IMR-90 (cell line): ENCODE measurements around the gene ERC2. TPM values are rescaled to one million over a fixed set of nuclear protein-coding genes. Genes with fewer than 3 reads are reported as not detected.

Source experiments
- ATAC-seq: fragments of 200-7000 bp; cut with Tn5 transposase; 2 replicates; pipeline ENCODE4 v1.9.1; 2020; ENCODE audit warnings: low read depth, mild to moderate bottlenecking, moderate library complexity
- BruUV-seq: library from RNA; stranded (reverse); fragments of 400-500 nt; replicated peaks from 2 replicates; lab custom pipeline; 2021; lab: Mats Ljungman, UMichigan
- CTCF ChIA-PET: fragments of 300-600 bp; formaldehyde crosslinking; extraction: SDS; loops from one replicate; lab custom pipeline; 2021; ENCODE audit warnings: antibody characterized with exemption; lab: Yijun Ruan, JAX
- POLR2A ChIA-PET: fragments of 300-600 bp; sonication (Branson Sonifier 250); formaldehyde crosslinking; loops from one replicate; lab custom pipeline; 2022; ENCODE audit warnings: antibody characterized with exemption; ENCODE audit not compliant: unreplicated experiment; lab: Charles Lee
- DNase-seq: peaks from one replicate; pipeline ENCODE4 v3.0.0; 2013
- H2AFZ ChIP-seq: replicated peaks from 2 replicates; pipeline ENCODE3; 2013; ENCODE audit warnings: low read length, mild to moderate bottlenecking; ENCODE audit not compliant: poor library complexity
- H2AK5ac ChIP-seq: 2 replicates; pipeline ENCODE4 v1.6.1; 2013; ENCODE audit warnings: low read depth, low read length, inconsistent platforms
- H2AK9ac ChIP-seq: replicated peaks from 2 replicates; pipeline ENCODE3; 2013; ENCODE audit warnings: mild to moderate bottlenecking, low read depth, low read length, moderate library complexity; ENCODE audit not compliant: poor library complexity
- H2BK120ac ChIP-seq: 2 replicates; pipeline ENCODE4 v1.6.1; 2013; ENCODE audit warnings: low read depth, low read length, inconsistent platforms
- H2BK15ac ChIP-seq: 3 replicates; pipeline ENCODE4 v1.6.1; 2013; ENCODE audit warnings: low read depth, low read length, inconsistent platforms
- H2BK20ac ChIP-seq: 2 replicates; pipeline ENCODE4 v1.6.1; 2013; ENCODE audit warnings: low read depth, mild to moderate bottlenecking, inconsistent platforms, low read length, moderate library complexity
- H2BK5ac ChIP-seq: 2 replicates; pipeline ENCODE4 v1.6.1; 2013; ENCODE audit warnings: mild to moderate bottlenecking, low read depth, low read length, inconsistent platforms; ENCODE audit not compliant: poor library complexity, severe bottlenecking
- H3K14ac ChIP-seq: replicated peaks from 2 replicates; pipeline ENCODE4 v1.6.1; 2013; ENCODE audit warnings: low read depth, low read length, inconsistent platforms
- H3K18ac ChIP-seq: 2 replicates; pipeline ENCODE4 v1.6.1; 2013; ENCODE audit warnings: low read depth, low read length, control low read depth
- H3K23ac ChIP-seq: 2 replicates; pipeline ENCODE4 v1.6.1; 2013; ENCODE audit warnings: low read depth, low read length, inconsistent platforms
- H3K27ac ChIP-seq: 2 replicates; pipeline ENCODE4 v1.5.1; 2013; ENCODE audit warnings: mild to moderate bottlenecking, control low read depth, low read length; ENCODE audit not compliant: insufficient read depth
- H3K27me3 ChIP-seq: 2 replicates; pipeline ENCODE4 v1.6.1; 2013; ENCODE audit warnings: low read length; ENCODE audit not compliant: control insufficient read depth, insufficient read depth
- H3K36me3 ChIP-seq: 2 replicates; pipeline ENCODE4 v1.6.1; 2013; ENCODE audit warnings: low read length, mixed read lengths; ENCODE audit not compliant: control insufficient read depth, insufficient read depth
- H3K4ac ChIP-seq: 2 replicates; pipeline ENCODE4 v1.6.1; 2013; ENCODE audit warnings: low read depth, low read length, inconsistent platforms
- H3K4me1 ChIP-seq: 2 replicates; pipeline ENCODE4 v1.6.1; 2013; ENCODE audit warnings: low read length, mixed read lengths; ENCODE audit not compliant: control insufficient read depth, insufficient read depth
- H3K4me2 ChIP-seq: 2 replicates; pipeline ENCODE4 v1.6.1; 2013; ENCODE audit warnings: low read depth, mild to moderate bottlenecking, control low read depth, low read length, moderate library complexity
- H3K4me3 ChIP-seq: 2 replicates; pipeline ENCODE4 v1.5.1; 2013; ENCODE audit warnings: low read depth, mild to moderate bottlenecking, control low read depth, low read length, moderate library complexity; ENCODE audit not compliant: insufficient read depth
- H3K56ac ChIP-seq: 2 replicates; pipeline ENCODE4 v1.6.1; 2013; ENCODE audit warnings: low read length, inconsistent platforms; ENCODE audit not compliant: insufficient read depth; ENCODE audit errors: extremely low read depth
- H3K79me1 ChIP-seq, 2 experiments: 2 replicates each; pipeline ENCODE4 v1.6.1; 2013; ENCODE audit warnings: low read length in 2 of 2, inconsistent platforms in 1 of 2, low read depth in 1 of 2
- H3K9ac ChIP-seq: 2 replicates; pipeline ENCODE4 v1.6.1; 2013; ENCODE audit warnings: low read depth, low read length, control low read depth
- H3K9me1 ChIP-seq: 2 replicates; pipeline ENCODE4 v1.6.1; 2013; ENCODE audit warnings: low read length, inconsistent platforms; ENCODE audit not compliant: insufficient read depth
- H3K9me3 ChIP-seq: 2 replicates; pipeline ENCODE4 v1.6.1; 2013; ENCODE audit warnings: low read length; ENCODE audit not compliant: control insufficient read depth, insufficient read depth
- H4K20me1 ChIP-seq: 2 replicates; pipeline ENCODE4 v1.6.1; 2013; ENCODE audit warnings: low read length, inconsistent platforms; ENCODE audit not compliant: insufficient read depth
- H4K5ac ChIP-seq: 2 replicates; pipeline ENCODE4 v1.6.1; 2013; ENCODE audit warnings: mild to moderate bottlenecking, low read depth, low read length, control low read depth
- H4K8ac ChIP-seq, 2 experiments: 2 replicates each; pipeline ENCODE4 v1.6.1; 2013; ENCODE audit warnings: low read depth in 2 of 2, low read length in 2 of 2, control low read depth in 1 of 2, inconsistent platforms in 1 of 2
- H4K91ac ChIP-seq: 2 replicates; pipeline ENCODE4 v1.6.1; 2013; ENCODE audit warnings: low read depth, low read length, inconsistent platforms; ENCODE audit not compliant: insufficient read depth
- BHLHE40 ChIP-seq: fragments of 150-350 bp; IDR thresholded peaks from 2 replicates; pipeline ENCODE4 v1.6.1; 2016; ENCODE audit warnings: mild to moderate bottlenecking, low read depth, low read length
- CEBPB ChIP-seq: IDR thresholded peaks from 2 replicates; pipeline ENCODE4 v1.6.1; 2012; ENCODE audit warnings: low read depth, low read length, improper control_type of control experiment
- CHD1 ChIP-seq: IDR thresholded peaks from 2 replicates; pipeline ENCODE4 v1.6.1; 2012; ENCODE audit warnings: low read depth, low read length, improper control_type of control experiment
- FOS ChIP-seq: fragments of 150-350 bp; IDR thresholded peaks from 2 replicates; pipeline ENCODE4 v1.6.1; 2016; ENCODE audit warnings: low read depth, low read length
- MAFK ChIP-seq: IDR thresholded peaks from 2 replicates; pipeline ENCODE4 v1.6.1; 2012; ENCODE audit warnings: low read depth, low read length, improper control_type of control experiment
- MAZ ChIP-seq: IDR thresholded peaks from 2 replicates; pipeline ENCODE4 v1.6.1; 2012; ENCODE audit warnings: low read depth, mild to moderate bottlenecking, low read length, improper control_type of control experiment, moderate library complexity, borderline replicate concordance
- MXI1 ChIP-seq: IDR thresholded peaks from 2 replicates; pipeline ENCODE4 v1.6.1; 2012; ENCODE audit warnings: low read depth, mild to moderate bottlenecking, low read length, moderate library complexity, borderline replicate concordance
- NFE2L2 ChIP-seq: fragments of 150-350 bp; IDR thresholded peaks from 2 replicates; pipeline ENCODE4 v1.6.1; 2016; ENCODE audit warnings: low read depth, mild to moderate bottlenecking, low read length
- POLR2A ChIP-seq: IDR thresholded peaks from 2 replicates; pipeline ENCODE4 v1.6.1; 2012; ENCODE audit warnings: mild to moderate bottlenecking, low read depth, low read length
- RAD21 ChIP-seq: IDR thresholded peaks from 2 replicates; pipeline ENCODE4 v1.6.1; 2012; ENCODE audit warnings: low read length, improper control_type of control experiment
- RCOR1 ChIP-seq: IDR thresholded peaks from 2 replicates; pipeline ENCODE4 v1.6.1; 2012; ENCODE audit warnings: mild to moderate bottlenecking, low read length, improper control_type of control experiment; ENCODE audit not compliant: insufficient replicate concordance
- RFX5 ChIP-seq: IDR thresholded peaks from 2 replicates; pipeline ENCODE4 v1.8.0; 2012; ENCODE audit warnings: low read depth, mild to moderate bottlenecking, low read length, moderate library complexity
- SMC3 ChIP-seq: fragments of 150-350 bp; IDR thresholded peaks from 2 replicates; pipeline ENCODE4 v1.6.1; 2016; ENCODE audit warnings: low read depth, mild to moderate bottlenecking, antibody characterized with exemption, low read length, moderate library complexity
- WGBS, 2 experiments: methylation state at CpG; one replicate each; pipeline versions ENCODE4 v1.1.5 to v1.1.7; 2013; ENCODE audit warnings: missing lambda C conversion rate in 2 of 2; ENCODE audit not compliant: insufficient read length in 1 of 2; ENCODE audit errors: extremely low coverage in 2 of 2; 5-methylcytosine and 5-hydroxymethylcytosine counted together
- dilution Hi-C: fragments of 300-500 bp; cut with HindIII; formaldehyde crosslinking; loops from one replicate; pipeline ENCODE4 v1.14.3; 2018; ENCODE audit warnings: low sequenced_read_pairs; ENCODE audit not compliant: unreplicated experiment
- in situ Hi-C: fragments of 300-500 bp; cut with MboI; formaldehyde crosslinking; loops from 3 replicates; pipeline ENCODE4 v1.14.3; 2019; ENCODE audit warnings: low sequenced_read_pairs, inconsistent platforms, mixed read lengths
- intact Hi-C: fragments of 100-400 bp; cut with micrococcal nuclease; formaldehyde crosslinking; loops from 2 replicates; pipeline ENCODE4 v1.10.0; 2022
- polyA plus RNA-seq, 3 experiments: library from polyadenylated mRNA; depleted of rRNA; stranded (reverse); fragments of >200 nt; gene quantifications; 2 replicates each; pipeline ENCODE4 v1.2.3, GENCODE V29; 2012; ENCODE audit warnings: low replicate concordance in 1 of 3
- total RNA-seq: library from RNA; depleted of rRNA; stranded (reverse); fragments of >200 nt; gene quantifications from 2 replicates; pipeline ENCODE4 v1.2.3, GENCODE V29; 2012
- TF ChIP-seq, protein P1 (sequence below): fragments of 150-350 bp; IDR thresholded peaks from 2 replicates; pipeline ENCODE4 v1.6.1; 2016; ENCODE audit warnings: low read depth, mild to moderate bottlenecking, low read length, moderate library complexity, borderline replicate concordance
- TF ChIP-seq, protein P2 (sequence below): conservative IDR thresholded peaks from 2 replicates; pipeline ENCODE4 v1.5.1; 2012; ENCODE audit warnings: mild to moderate bottlenecking, low read depth, low read length, improper control_type of control experiment
- TF ChIP-seq, protein P3 (sequence below): fragments of 150-350 bp; IDR thresholded peaks from 2 replicates; pipeline ENCODE4 v1.6.1; 2017; ENCODE audit warnings: mild to moderate bottlenecking, antibody characterized with exemption, low read length, low read depth

The ERC2 gene
- total and polyA plus RNA-seq, 2 of the 4 experiments (the other 2 are of a cell fraction): 0.17 to 0.18 TPM

DNA sequence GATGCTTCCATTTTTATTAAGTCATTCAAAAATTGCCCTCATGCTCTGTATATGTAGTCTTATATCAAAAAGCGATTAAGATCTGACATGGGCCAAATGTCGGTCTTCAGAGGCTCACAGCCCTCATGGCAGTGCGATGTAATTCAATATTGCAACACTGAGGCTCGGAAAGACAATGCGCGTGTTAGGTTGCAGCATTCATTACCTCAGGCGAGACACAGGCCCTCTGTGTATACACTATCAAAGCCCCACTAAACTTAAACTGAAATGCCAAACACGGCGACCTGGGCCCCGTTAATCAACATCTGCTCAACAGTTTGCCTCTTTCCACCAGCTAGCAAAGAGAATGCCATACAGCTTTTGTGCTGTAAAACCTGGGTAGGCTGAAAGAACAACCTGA is 413.4 kb downstream of the ERC2 start:
- Histone ChIP-seq H3K4me3 (no peak overlapping the region), H4K20me1 (no peaks in the 10 kb centered on the region), H4K8ac (no peak overlapping the region), H3K9ac (no peak overlapping the region), H3K14ac (no peak overlapping the region), H3K9me1 (no peaks in the 10 kb centered on the region), H3K27ac (no peak overlapping the region), H3K27me3 (peaks cover 6% of the 10 kb centered on the region; the same call in 1 of the 2 replicates), H2AK9ac (no peak overlapping the region), H2AFZ (no peak overlapping the region), H3K4ac (no peak overlapping the region), H3K56ac (no peak overlapping the region), H3K4me1 (no peaks in the 10 kb centered on the region), H3K79me1 (no peaks in the 10 kb centered on the region), H3K4me2 (no peak overlapping the region), H3K36me3 (no peaks in the 10 kb centered on the region), H2BK15ac (no peak overlapping the region), H4K91ac (no peak overlapping the region), H2AK5ac (no peak overlapping the region), H2BK20ac (no peak overlapping the region), H3K23ac (no peak overlapping the region), H3K9me3 (no peaks in the 10 kb centered on the region), H2BK120ac (no peak overlapping the region), H3K18ac (no peak overlapping the region), H2BK5ac (no peak overlapping the region), H4K5ac (no peak overlapping the region)
- ATAC-seq: no peak
- POLR2A ChIA-PET: no interaction called here
- WGBS, 2 experiments: 38% methylated on average over 2 of the region's 10 CpGs; no CpG with 5 or more reads in 1 of the 2 experiments
- TF ChIP-seq NFE2L2 (no peak), FOS (no peak), RCOR1 (no peak), POLR2A (no peak), CEBPB (no peak), SMC3 (no peak), RFX5 (no peak), RAD21 (no peak), MXI1 (no peak), MAFK (no peak), BHLHE40 (no peak), MAZ (no peak), CHD1 (no peak)
- TF ChIP-seq, protein P1, sequence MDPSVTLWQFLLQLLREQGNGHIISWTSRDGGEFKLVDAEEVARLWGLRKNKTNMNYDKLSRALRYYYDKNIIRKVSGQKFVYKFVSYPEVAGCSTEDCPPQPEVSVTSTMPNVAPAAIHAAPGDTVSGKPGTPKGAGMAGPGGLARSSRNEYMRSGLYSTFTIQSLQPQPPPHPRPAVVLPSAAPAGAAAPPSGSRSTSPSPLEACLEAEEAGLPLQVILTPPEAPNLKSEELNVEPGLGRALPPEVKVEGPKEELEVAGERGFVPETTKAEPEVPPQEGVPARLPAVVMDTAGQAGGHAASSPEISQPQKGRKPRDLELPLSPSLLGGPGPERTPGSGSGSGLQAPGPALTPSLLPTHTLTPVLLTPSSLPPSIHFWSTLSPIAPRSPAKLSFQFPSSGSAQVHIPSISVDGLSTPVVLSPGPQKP: no peak
- TF ChIP-seq, protein P2, sequence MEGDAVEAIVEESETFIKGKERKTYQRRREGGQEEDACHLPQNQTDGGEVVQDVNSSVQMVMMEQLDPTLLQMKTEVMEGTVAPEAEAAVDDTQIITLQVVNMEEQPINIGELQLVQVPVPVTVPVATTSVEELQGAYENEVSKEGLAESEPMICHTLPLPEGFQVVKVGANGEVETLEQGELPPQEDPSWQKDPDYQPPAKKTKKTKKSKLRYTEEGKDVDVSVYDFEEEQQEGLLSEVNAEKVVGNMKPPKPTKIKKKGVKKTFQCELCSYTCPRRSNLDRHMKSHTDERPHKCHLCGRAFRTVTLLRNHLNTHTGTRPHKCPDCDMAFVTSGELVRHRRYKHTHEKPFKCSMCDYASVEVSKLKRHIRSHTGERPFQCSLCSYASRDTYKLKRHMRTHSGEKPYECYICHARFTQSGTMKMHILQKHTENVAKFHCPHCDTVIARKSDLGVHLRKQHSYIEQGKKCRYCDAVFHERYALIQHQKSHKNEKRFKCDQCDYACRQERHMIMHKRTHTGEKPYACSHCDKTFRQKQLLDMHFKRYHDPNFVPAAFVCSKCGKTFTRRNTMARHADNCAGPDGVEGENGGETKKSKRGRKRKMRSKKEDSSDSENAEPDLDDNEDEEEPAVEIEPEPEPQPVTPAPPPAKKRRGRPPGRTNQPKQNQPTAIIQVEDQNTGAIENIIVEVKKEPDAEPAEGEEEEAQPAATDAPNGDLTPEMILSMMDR: no peak
- TF ChIP-seq, protein P3, sequence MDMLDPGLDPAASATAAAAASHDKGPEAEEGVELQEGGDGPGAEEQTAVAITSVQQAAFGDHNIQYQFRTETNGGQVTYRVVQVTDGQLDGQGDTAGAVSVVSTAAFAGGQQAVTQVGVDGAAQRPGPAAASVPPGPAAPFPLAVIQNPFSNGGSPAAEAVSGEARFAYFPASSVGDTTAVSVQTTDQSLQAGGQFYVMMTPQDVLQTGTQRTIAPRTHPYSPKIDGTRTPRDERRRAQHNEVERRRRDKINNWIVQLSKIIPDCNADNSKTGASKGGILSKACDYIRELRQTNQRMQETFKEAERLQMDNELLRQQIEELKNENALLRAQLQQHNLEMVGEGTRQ: no peak
- no peak for DNase-seq
- intact Hi-C loops: no loop called here
- dilution Hi-C loops: no loop called here
- BruUV-seq: no TSS peak
- CTCF ChIA-PET: interaction anchor here (0.6 kb wide), 1 partner anchor 219 kb away, joined by 3 read pairs; no protein-coding TSS in a partner anchor
- in situ Hi-C loops: no loop called here
